GM04504 (cell line): ENCODE measurements around the gene DENND1A.
A peak's percentile ranks its signal among the peaks of the same experiment; 100 is the strongest.

Source experiments
- DNase-seq: peaks from one replicate; pipeline ENCODE4 v3.0.0-alpha.2; 2012; ENCODE audit warnings: low read depth

The DENND1A gene

GRCh38 chr9:123389698-123390097 lies 540.2 kb downstream of the DENND1A start:
- DNase-seq = no peak

- no peak for DNase-seq
These were observed 540.9 kb downstream of the DENND1A start for GRCh38 chr9:123389070-123389469.

- DNase-seq = no peak
These were observed 542.2 kb downstream of the DENND1A start for GRCh38 chr9:123387686-123388085.

GRCh38 chr9:123383512-123384170 lies 546.3 kb downstream of the DENND1A start:
- no peak for DNase-seq

GRCh38 chr9:123382653-123383511 lies 547.0 kb downstream of the DENND1A start:
- no peak for DNase-seq

- DNase-seq = no peak
These were observed 548.8 kb downstream of the DENND1A start for GRCh38 chr9:123380852-123381705.

- no peak for DNase-seq
These were observed 550.8 kb downstream of the DENND1A start for GRCh38 chr9:123378956-123379660.

GRCh38 chr9:123378025-123378424 lies 551.9 kb downstream of the DENND1A start:
- no peak for DNase-seq

GRCh38 chr9:123377211-123377971 lies 552.5 kb downstream of the DENND1A start:
- no peak for DNase-seq

GRCh38 chr9:123376218-123377071 lies 553.5 kb downstream of the DENND1A start:
- DNase-seq = no peak

GRCh38 chr9:123375469-123376132 lies 554.3 kb downstream of the DENND1A start:
- peak; percentile 15 for DNase-seq

GRCh38 chr9:123373946-123374345 lies 556.0 kb downstream of the DENND1A start:
- no peak for DNase-seq

GRCh38 chr9:123373447-123373923 lies 556.4 kb downstream of the DENND1A start:
- DNase-seq = no peak

- no peak for DNase-seq
These were observed 557.0 kb downstream of the DENND1A start for GRCh38 chr9:123372766-123373446.

- DNase-seq = no peak
These were observed 557.9 kb downstream of the DENND1A start for GRCh38 chr9:123371805-123372590.

GRCh38 chr9:123371228-123371584 lies 558.7 kb downstream of the DENND1A start:
- no peak for DNase-seq

- no peak for DNase-seq
These were observed 559.2 kb downstream of the DENND1A start for GRCh38 chr9:123370526-123371227.
